GM12878 (cell line): ENCODE measurements around the gene TNFAIP2. TPM values are rescaled to one million over a fixed set of nuclear protein-coding genes. Genes with fewer than 3 reads are reported as not detected.

ENCODE experiments used
- ATAC-seq: fragments of 200-7000 bp; cut with Tn5 transposase; 3 replicates; pipeline ENCODE4 v1.9.1; 2020; ENCODE audit warnings: mild to moderate bottlenecking, moderate library complexity
- BruUV-seq: library from RNA; stranded (reverse); fragments of 400-500 nt; replicated peaks from 2 replicates; lab custom pipeline; 2021; lab: Mats Ljungman, UMichigan
- CTCF ChIA-PET: fragments of 300-600 bp; sonication (Branson Sonifier 250); formaldehyde crosslinking; extraction: SDS; loops from one replicate; lab custom pipeline; 2021; ENCODE audit warnings: inconsistent platforms; lab: Yijun Ruan, JAX
- POLR2A ChIA-PET: fragments of 350-600 bp; formaldehyde crosslinking; extraction: SDS; loops from one replicate; lab custom pipeline; 2021; ENCODE audit warnings: inconsistent platforms; lab: Charles Lee
- RAD21 ChIA-PET: fragments of 300-600 bp; sonication (Branson Sonifier 250); formaldehyde crosslinking; loops from one replicate; lab custom pipeline; 2023; ENCODE audit warnings: antibody characterized with exemption; ENCODE audit not compliant: unreplicated experiment; lab: Charles Lee
- SMC1A ChIA-PET: fragments of 300-600 bp; sonication (Branson Sonifier 250); formaldehyde crosslinking; loops from one replicate; lab custom pipeline; 2023; ENCODE audit not compliant: unreplicated experiment, uncharacterized antibody; lab: Charles Lee
- DNase-seq: peaks from one replicate; pipeline ENCODE4 v3.0.0-alpha.2; 2011; ENCODE audit warnings: low read depth, low spot score
- FAIRE-seq: peaks from 3 replicates; lab custom pipeline; 2011; peaks lifted over from hg19 to GRCh38; lab: Jason Lieb, UNC
- H2AFZ ChIP-seq: 2 replicates; pipeline ENCODE4 v1.6.0; 2011; ENCODE audit warnings: low read depth, low read length, control low read depth; ENCODE audit not compliant: control insufficient read depth
- H3K27ac ChIP-seq: 2 replicates; pipeline ENCODE4 v1.5.1; 2011; ENCODE audit warnings: control low read depth; ENCODE audit not compliant: control insufficient read depth, insufficient read depth
- H3K27me3 ChIP-seq, 2 experiments: replicated peaks in 1 of 2; 2 replicates each; pipeline versions ENCODE4 v1.6.0 to v1.6.1; 2011; ENCODE audit warnings: low read length in 1 of 2; ENCODE audit not compliant: control insufficient read depth in 2 of 2, insufficient read depth in 2 of 2
- H3K36me3 ChIP-seq, 2 experiments: 2 replicates each; pipeline ENCODE4 v1.5.1; 2011; ENCODE audit warnings: low read length in 1 of 2; ENCODE audit not compliant: control insufficient read depth in 2 of 2, insufficient read depth in 2 of 2
- H3K4me1 ChIP-seq: 2 replicates; pipeline ENCODE4 v1.6.1; 2011; ENCODE audit warnings: mild to moderate bottlenecking, low read length, moderate library complexity, mixed read lengths; ENCODE audit not compliant: control insufficient read depth, insufficient read depth
- H3K4me2 ChIP-seq: 2 replicates; pipeline ENCODE4 v1.6.0; 2011; ENCODE audit warnings: control low read depth; ENCODE audit not compliant: control insufficient read depth, insufficient read depth
- H3K4me3 ChIP-seq: fragments of 200-600 bp; sonication (generic); 2 replicates; pipeline ENCODE4 v1.5.1; 2016
- H3K79me2 ChIP-seq: 2 replicates; pipeline ENCODE4 v1.6.0; 2011; ENCODE audit warnings: low read length; ENCODE audit not compliant: control insufficient read depth, insufficient read depth
- H3K9ac ChIP-seq: 2 replicates; pipeline ENCODE4 v1.8.0; 2011; ENCODE audit warnings: low read length, control low read depth, mixed read lengths; ENCODE audit not compliant: control insufficient read depth, insufficient read depth
- H3K9me3 ChIP-seq: replicated peaks from 3 replicates; pipeline ENCODE4 v1.5.1; 2011; ENCODE audit warnings: mild to moderate bottlenecking, low read length; ENCODE audit not compliant: control insufficient read depth, insufficient read depth
- H4K20me1 ChIP-seq: 2 replicates; pipeline ENCODE4 v1.6.0; 2011; ENCODE audit not compliant: control insufficient read depth, insufficient read depth
- ATF7 ChIP-seq: fragments of 450-650 bp; IDR thresholded peaks from 2 replicates; pipeline ENCODE4 v1.6.1; 2016; ENCODE audit warnings: low read depth, mild to moderate bottlenecking
- BCL11A ChIP-seq: IDR thresholded peaks from 2 replicates; pipeline ENCODE4 v1.6.1; 2011; ENCODE audit warnings: low read depth, low read length
- BHLHE40 ChIP-seq, 2 experiments: fragments of 450-650 bp in 1 of 2; IDR thresholded peaks; 2 replicates each; pipeline ENCODE4 v1.6.1; 2011 to 2017; ENCODE audit warnings: low read depth in 2 of 2, borderline replicate concordance in 1 of 2, improper control_type of control experiment in 1 of 2, low read length in 1 of 2, mild to moderate bottlenecking in 1 of 2
- BMI1 ChIP-seq: fragments of 450-650 bp; IDR thresholded peaks from 2 replicates; pipeline ENCODE4 v1.6.1; 2016; ENCODE audit warnings: mild to moderate bottlenecking, moderate library complexity, borderline replicate concordance
- CHD4 ChIP-seq: fragments of 200-600 bp; sonication (generic); IDR thresholded peaks from 2 replicates; pipeline ENCODE4 v1.6.1; 2016; ENCODE audit warnings: mild to moderate bottlenecking
- CREB1 ChIP-seq: IDR thresholded peaks from 2 replicates; pipeline ENCODE4 v1.6.1; 2012; ENCODE audit warnings: low read depth, mild to moderate bottlenecking, inconsistent platforms
- ESRRA ChIP-seq: IDR thresholded peaks from 2 replicates; pipeline ENCODE4 v1.6.1; 2012; ENCODE audit warnings: mild to moderate bottlenecking, low read length, improper control_type of control experiment
- EZH2 ChIP-seq: IDR thresholded peaks from 2 replicates; pipeline ENCODE4 v1.6.1; 2012; ENCODE audit warnings: low read depth, mild to moderate bottlenecking, control low read depth, inconsistent platforms, low read length, borderline replicate concordance; ENCODE audit not compliant: control insufficient read depth
- IKZF2 ChIP-seq, 2 experiments: fragments of 450-650 bp; IDR thresholded peaks; 2 replicates each; pipeline ENCODE4 v1.6.1; 2017; ENCODE audit warnings: mild to moderate bottlenecking in 2 of 2, moderate library complexity in 2 of 2
- MEF2A ChIP-seq: IDR thresholded peaks from 2 replicates; pipeline ENCODE4 v1.6.1; 2011; ENCODE audit warnings: low read depth, mild to moderate bottlenecking, low read length, moderate library complexity; ENCODE audit not compliant: insufficient read depth
- MLLT1 ChIP-seq: fragments of 450-650 bp; IDR thresholded peaks from 2 replicates; pipeline ENCODE4 v1.6.1; 2016; ENCODE audit warnings: mild to moderate bottlenecking
- NBN ChIP-seq: fragments of 450-650 bp; IDR thresholded peaks from 2 replicates; pipeline ENCODE4 v1.6.1; 2016
- NFIC ChIP-seq: IDR thresholded peaks from 2 replicates; pipeline ENCODE4 v1.6.1; 2012; ENCODE audit warnings: low read depth, mild to moderate bottlenecking, inconsistent platforms, low read length, moderate library complexity
- NR2F1 ChIP-seq: fragments of 450-650 bp; conservative IDR thresholded peaks from 2 replicates; pipeline ENCODE4 v1.6.1; 2017; ENCODE audit warnings: mild to moderate bottlenecking
- PAX5 ChIP-seq: IDR thresholded peaks from 2 replicates; pipeline ENCODE4 v1.6.1; 2011; ENCODE audit warnings: low read depth, low read length, borderline replicate concordance
- POLR2AphosphoS2 ChIP-seq: IDR thresholded peaks from 2 replicates; pipeline ENCODE4 v1.6.1; 2011; ENCODE audit warnings: low read depth, mild to moderate bottlenecking, low read length, improper control_type of control experiment, moderate library complexity
- SIX5 ChIP-seq: IDR thresholded peaks from 2 replicates; pipeline ENCODE4 v1.6.1; 2011; ENCODE audit warnings: mild to moderate bottlenecking, low read depth, low read length, moderate library complexity; ENCODE audit not compliant: severe bottlenecking
- STAT3 ChIP-seq: IDR thresholded peaks from 2 replicates; pipeline ENCODE4 v1.6.1; 2011; ENCODE audit warnings: low read depth, low read length, improper control_type of control experiment
- YY1 ChIP-seq: IDR thresholded peaks from 2 replicates; pipeline ENCODE4 v1.6.1; 2011; ENCODE audit warnings: low read depth, mild to moderate bottlenecking, low read length
- ZNF217 ChIP-seq: fragments of 450-650 bp; IDR thresholded peaks from 2 replicates; pipeline ENCODE4 v1.6.1; 2017; ENCODE audit warnings: antibody characterized with exemption, mild to moderate bottlenecking
- WGBS: methylation state at CpG from one replicate; pipeline ENCODE4 v1.1.6; 2016; ENCODE audit warnings: low lambda C conversion rate; ENCODE audit not compliant: insufficient replicate concordance, insufficient coverage; ENCODE audit errors: missing lambda C conversion rate; 5-methylcytosine and 5-hydroxymethylcytosine counted together
- in situ Hi-C: fragments of 300-500 bp; cut with MboI; formaldehyde crosslinking; loops from 9 replicates; pipeline ENCODE4 v1.14.3; 2018; ENCODE audit warnings: mixed read lengths
- intact Hi-C: fragments of 100-400 bp; cut with micrococcal nuclease; formaldehyde crosslinking; loops from one replicate; pipeline ENCODE4 v1.14.2; 2022; ENCODE audit not compliant: unreplicated experiment
- polyA plus RNA-seq, 11 experiments: library from polyadenylated mRNA; depleted of rRNA in 4 of 11; unstranded in 6 of 11; stranded (reverse) in 5 of 11; fragments of >200 nt; fragmentation: Nextera tagmentation in 4 of 11; fragmentation: Illumina TruSeq in 1 of 11; extraction: Ambion mirVana in 4 of 11; extraction: Trizol in 1 of 11; gene quantifications; 1 replicate in 1 of 11; 2 replicates in 10 of 11; pipeline versions ENCODE4 v1.2.1 to v1.2.3, GENCODE V29; 2011 to 2016; ENCODE audit warnings: inconsistent platforms in 2 of 11, missing spikeins in 2 of 11, low read depth in 1 of 11
- total RNA-seq, 4 experiments: library from RNA; depleted of rRNA in 3 of 4; stranded (reverse); fragments of >200 nt in 3 of 4; fragmentation: Illumina TruSeq in 1 of 4; extraction: Trizol in 1 of 4; gene quantifications; 2 replicates each; pipeline versions ENCODE4 v1.2.1 to v1.2.3, GENCODE V29; 2013 to 2021
- TF ChIP-seq, protein P1 (sequence below): fragments of 450-650 bp; IDR thresholded peaks from 2 replicates; pipeline ENCODE4 v1.6.1; 2017; ENCODE audit warnings: mild to moderate bottlenecking, low read depth, inconsistent platforms; ENCODE audit not compliant: poor library complexity, severe bottlenecking

Gene TNFAIP2
- total and polyA plus RNA-seq, 10 of the 15 experiments (the other 5 are each of a cell fraction or from before 2014, with no cell fraction given), result 7.1 to 150 (median 74.5) TPM

DNA sequence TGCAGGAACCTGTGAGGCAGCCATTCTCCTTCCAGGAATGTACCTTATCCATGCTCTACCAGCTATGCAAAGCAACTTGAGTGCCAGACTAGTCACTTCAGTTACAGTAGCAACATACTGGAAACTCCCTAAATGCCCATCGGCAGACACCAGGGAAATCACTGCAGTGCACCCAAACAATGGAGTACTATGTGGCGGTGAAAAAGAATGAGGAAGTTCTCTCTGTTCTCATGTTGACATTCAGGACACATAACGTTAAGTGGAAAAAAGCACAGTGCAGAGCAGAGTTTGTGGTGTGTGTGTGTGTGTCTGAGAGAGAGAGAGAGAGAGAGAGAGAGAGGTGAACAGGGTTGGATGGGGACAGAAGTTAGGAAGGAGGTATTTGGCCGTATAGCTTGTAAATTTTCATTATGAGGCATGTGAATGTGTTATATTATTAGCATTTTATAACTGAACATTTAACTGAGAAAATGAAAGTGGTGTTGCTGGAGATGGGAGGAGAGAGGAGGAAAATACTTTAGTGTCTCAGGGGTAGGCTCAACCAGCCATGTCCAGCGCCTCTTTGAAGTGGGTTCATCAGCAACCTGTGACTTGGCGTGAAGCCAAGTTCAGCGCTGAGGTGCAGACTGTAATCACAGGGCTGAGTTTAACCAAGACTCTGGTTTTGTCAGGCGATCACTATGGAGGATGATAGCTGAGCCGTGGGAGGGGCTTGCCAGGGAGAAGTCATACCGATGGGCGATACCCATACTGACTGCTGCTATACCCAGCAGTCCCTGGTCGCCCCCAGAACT lies 17.3 kb downstream of the TNFAIP2 start:
- POLR2A ChIA-PET, result interaction anchor here (0.6 to 2.1 kb wide), 7 partner anchors 29 to 42 kb away, joined by 3 to 7 read pairs (median 5); no protein-coding TSS in a partner anchor
- CTCF ChIA-PET, result interaction anchor here (0.6 to 8.6 kb wide), 25 partner anchors 10 to 151 kb away, joined by 3 to 176 read pairs (median 5); partner anchors contain the start of genes EXOC3L4 and TNFAIP2
- Histone ChIP-seq H3K27ac (peak overlapping the region; percentile 56; the same call in 1 of the 2 replicates), H3K27me3 (no peaks in the 10 kb centered on the region), H4K20me1 (no peaks in the 10 kb centered on the region), H3K4me3 (peak overlapping the region; percentile 7; the same call in 1 of the 2 replicates), H3K4me1 (peaks cover 16% of the 10 kb centered on the region), H3K9me3 (no peaks in the 10 kb centered on the region), H3K9ac (no peak overlapping the region), H3K36me3 (no peaks in the 10 kb centered on the region), H3K4me2 (peak overlapping the region; percentile 75), H3K79me2 (no peaks in the 10 kb centered on the region), H2AFZ (peak overlapping the region; percentile 15; the same call in 1 of the 2 replicates)
- under 1% methylated on average over 12 of the region's 12 CpGs for WGBS
- peak; percentile 97 for FAIRE-seq
- SMC1A ChIA-PET, result interaction anchor here (0.7 to 3.9 kb wide), 14 partner anchors 11 to 387 kb away, joined by 3 to 60 read pairs (median 4); no protein-coding TSS in a partner anchor
- in situ Hi-C loops, result no loop called here
- RAD21 ChIA-PET, result interaction anchor here (0.7 to 5.3 kb wide), 14 partner anchors 9 to 193 kb away, joined by 3 to 120 read pairs (median 4); partner anchors contain the start of gene EIF5
- peak; percentile 94 for DNase-seq
- intact Hi-C loops, result loop anchor here (1.0 to 5.0 kb wide), 4 partner anchors 35 to 152 kb away; no protein-coding TSS in a partner anchor
- ATAC-seq, result peak; percentile 92
- BruUV-seq, result no TSS peak
- no peak for TF ChIP-seq EZH2
- TF ChIP-seq NR2F1, result peak; percentile 36
- TF ChIP-seq NFIC, result peak; percentile 68
- peak; percentile 76 to 86 for TF ChIP-seq BHLHE40 (IDR thresholded peaks at IDR 0.05; ENCODE audit: borderline replicate concordance in 1 of 2, low read depth in 2 of 2, low read length in 1 of 2)
- TF ChIP-seq, protein P1, sequence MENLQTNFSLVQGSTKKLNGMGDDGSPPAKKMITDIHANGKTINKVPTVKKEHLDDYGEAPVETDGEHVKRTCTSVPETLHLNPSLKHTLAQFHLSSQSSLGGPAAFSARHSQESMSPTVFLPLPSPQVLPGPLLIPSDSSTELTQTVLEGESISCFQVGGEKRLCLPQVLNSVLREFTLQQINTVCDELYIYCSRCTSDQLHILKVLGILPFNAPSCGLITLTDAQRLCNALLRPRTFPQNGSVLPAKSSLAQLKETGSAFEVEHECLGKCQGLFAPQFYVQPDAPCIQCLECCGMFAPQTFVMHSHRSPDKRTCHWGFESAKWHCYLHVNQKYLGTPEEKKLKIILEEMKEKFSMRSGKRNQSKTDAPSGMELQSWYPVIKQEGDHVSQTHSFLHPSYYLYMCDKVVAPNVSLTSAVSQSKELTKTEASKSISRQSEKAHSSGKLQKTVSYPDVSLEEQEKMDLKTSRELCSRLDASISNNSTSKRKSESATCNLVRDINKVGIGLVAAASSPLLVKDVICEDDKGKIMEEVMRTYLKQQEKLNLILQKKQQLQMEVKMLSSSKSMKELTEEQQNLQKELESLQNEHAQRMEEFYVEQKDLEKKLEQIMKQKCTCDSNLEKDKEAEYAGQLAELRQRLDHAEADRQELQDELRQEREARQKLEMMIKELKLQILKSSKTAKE, result peak; percentile 96
- no peak for TF ChIP-seq ESRRA
- 0 out of 2 replicates have a peak, but pooled peaks have one; percentile 6 for TF ChIP-seq CREB1
- no peak for TF ChIP-seq POLR2AphosphoS2
- peak; percentile 94 for TF ChIP-seq ZNF217
- peak; percentile 59; the same call in 1 of the 2 replicates for TF ChIP-seq MLLT1
- TF ChIP-seq SIX5, result no peak
- TF ChIP-seq PAX5, result peak; percentile 96
- peak; percentile 83 to 89 for TF ChIP-seq IKZF2 (IDR thresholded peaks at IDR 0.05)
- TF ChIP-seq YY1, result 0 out of 2 replicates have a peak, but pooled peaks have one; percentile 26
- TF ChIP-seq CHD4, result no peak
- TF ChIP-seq MEF2A, result no peak
- TF ChIP-seq STAT3, result no peak
- TF ChIP-seq NBN, result peak; percentile 98
- TF ChIP-seq BCL11A, result no peak
- TF ChIP-seq ATF7, result peak; percentile 58; the same call in 1 of the 2 replicates
- peak; percentile 32; the same call in 1 of the 2 replicates for TF ChIP-seq BMI1
